NCI-H510A (cell line): Measurements from ENCODE around the gene RAP2B.
A peak's percentile ranks its signal among the peaks of the same experiment; 100 is the strongest.
"Not testable (repeated sequence)": the region's sequence is repeated elsewhere in the genome, so short reads cannot be mapped to it uniquely, and the experiment has no call there.

Source experiments
- DNase-seq: peaks from one replicate; lab custom pipeline; 2025; lab: John Stamatoyannopoulos, UW

RAP2B gene

GRCh38 chr3:153161714-153162512 is at the start of gene RAP2B:
RAP2B (plus strand) TSS chr3:153162226; CDS start chr3:153162694, 468 bp downstream.
- DNase-seq, result peak; percentile 70

- no peak for DNase-seq
These were observed 48.5 kb upstream of the RAP2B start for GRCh38 chr3:153113541-153113940.

- DNase-seq, result not testable (repeated sequence)
These were observed 47.8 kb upstream of the RAP2B start for GRCh38 chr3:153114270-153114669.

- DNase-seq, result no peak
These were observed 46.7 kb upstream of the RAP2B start for GRCh38 chr3:153115326-153115725.

- no peak for DNase-seq
These were observed 34.2 kb upstream of the RAP2B start for GRCh38 chr3:153127788-153128187.

GRCh38 chr3:153129426-153129825 is 32.6 kb upstream of the RAP2B start:
- no peak for DNase-seq

- no peak for DNase-seq
These were observed 32.2 kb upstream of the RAP2B start for GRCh38 chr3:153129866-153130265.

GRCh38 chr3:153130312-153130977 is 31.6 kb upstream of the RAP2B start:
- no peak for DNase-seq

- DNase-seq, result no peak
These were observed 24.4 kb upstream of the RAP2B start for GRCh38 chr3:153137626-153138025.

- no peak for DNase-seq
These were observed 23.5 kb upstream of the RAP2B start for GRCh38 chr3:153138276-153139210.

GRCh38 chr3:153142961-153143360 is 19.1 kb upstream of the RAP2B start:
- DNase-seq, result no peak

GRCh38 chr3:153144071-153144470 is 18.0 kb upstream of the RAP2B start:
- DNase-seq, result no peak

GRCh38 chr3:153144779-153145178 is 17.2 kb upstream of the RAP2B start:
- no peak for DNase-seq

- DNase-seq, result no peak
These were observed 16.6 kb upstream of the RAP2B start for GRCh38 chr3:153145454-153145853.

- DNase-seq, result no peak
These were observed 15.6 kb upstream of the RAP2B start for GRCh38 chr3:153146191-153147053.

- DNase-seq, result no peak
These were observed 11.0 kb upstream of the RAP2B start for GRCh38 chr3:153150991-153151390.

- not testable (repeated sequence) for DNase-seq
These were observed 6.2 kb upstream of the RAP2B start for GRCh38 chr3:153155786-153156185.

- DNase-seq, result no peak
These were observed 3.8 kb upstream of the RAP2B start for GRCh38 chr3:153158189-153158588.

- no peak for DNase-seq
These were observed 2.9 kb upstream of the RAP2B start for GRCh38 chr3:153158961-153159735.

- DNase-seq, result no peak
These were observed 2.1 kb upstream of the RAP2B start for GRCh38 chr3:153159771-153160397.
